ENCODE results near the gene NR1H2.
"Not testable (repeated sequence)": the region's sequence is repeated elsewhere in the genome, so short reads cannot be mapped to it uniquely, and the experiment has no call there.

NR1H2 gene

GRCh38 chr19:50376166-50377050 lies at the start of gene NR1H2:
Gene NR1H2 (plus strand): TSS chr19:50376457. CDS start chr19:50377606, 1,149 bp downstream.
- peak; percentile 99 for DNase-seq (ENCODE audit: low read depth)
- peak within 1 kb of the TSS; percentile 95 for H3K4me3 ChIP-seq (replicated peaks; ENCODE audit: low read depth, low read length)
- TF ChIP-seq CTCF (IDR thresholded peaks at IDR 0.05; ENCODE audit: low read length, missing control alignments), result no peak

GRCh38 chr19:50327013-50327412 lies 49.2 kb upstream of the NR1H2 start:
- DNase-seq (ENCODE audit: low read depth), result no peak
- no peak for TF ChIP-seq CTCF (IDR thresholded peaks at IDR 0.05; ENCODE audit: low read length, missing control alignments)
- no peak overlapping the region for H3K4me3 ChIP-seq (replicated peaks; ENCODE audit: low read depth, low read length)

DNA sequence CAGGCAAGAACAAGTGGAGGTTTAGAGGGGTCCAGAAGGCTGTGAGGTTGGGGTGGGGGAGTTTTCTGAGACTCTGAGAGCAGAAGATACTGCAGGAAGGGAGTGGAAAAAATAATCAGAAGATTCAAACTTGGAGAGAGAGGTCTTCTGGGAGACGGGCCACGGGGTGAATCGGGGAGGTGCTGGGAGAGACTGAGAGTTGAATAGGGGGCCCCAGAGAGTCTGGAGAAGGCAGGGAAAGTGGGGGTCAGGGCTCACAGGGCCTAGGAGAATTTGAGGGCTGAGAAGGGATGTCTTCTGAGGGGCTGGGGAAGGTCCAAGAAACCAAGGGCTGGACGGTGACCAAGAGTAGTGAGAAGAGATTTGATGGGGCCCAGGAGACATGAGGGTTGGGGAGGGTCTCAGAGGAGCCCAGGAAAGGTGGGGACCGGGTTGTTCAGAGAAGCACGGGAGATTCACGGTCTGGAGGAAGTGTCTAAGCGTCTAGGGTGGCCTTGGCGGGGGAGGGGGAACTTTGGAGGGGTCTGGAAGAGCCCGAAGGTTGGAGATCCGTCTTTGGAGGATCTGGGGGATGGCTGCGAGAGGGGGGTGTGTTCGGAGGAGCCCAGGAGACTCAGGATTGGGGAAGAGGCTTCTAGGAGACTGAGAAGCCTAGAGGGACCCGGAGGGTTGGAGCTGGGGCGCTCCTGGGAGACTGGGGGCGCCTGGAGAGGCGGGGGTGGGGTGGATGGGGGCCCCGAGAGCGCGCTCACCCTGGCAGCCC lies 48.6 kb upstream of the NR1H2 start:
- no peak for TF ChIP-seq CTCF (IDR thresholded peaks at IDR 0.05; ENCODE audit: low read length, missing control alignments)
- DNase-seq (ENCODE audit: low read depth), result no peak
- no peak overlapping the region for H3K4me3 ChIP-seq (replicated peaks; ENCODE audit: low read depth, low read length)

DNA sequence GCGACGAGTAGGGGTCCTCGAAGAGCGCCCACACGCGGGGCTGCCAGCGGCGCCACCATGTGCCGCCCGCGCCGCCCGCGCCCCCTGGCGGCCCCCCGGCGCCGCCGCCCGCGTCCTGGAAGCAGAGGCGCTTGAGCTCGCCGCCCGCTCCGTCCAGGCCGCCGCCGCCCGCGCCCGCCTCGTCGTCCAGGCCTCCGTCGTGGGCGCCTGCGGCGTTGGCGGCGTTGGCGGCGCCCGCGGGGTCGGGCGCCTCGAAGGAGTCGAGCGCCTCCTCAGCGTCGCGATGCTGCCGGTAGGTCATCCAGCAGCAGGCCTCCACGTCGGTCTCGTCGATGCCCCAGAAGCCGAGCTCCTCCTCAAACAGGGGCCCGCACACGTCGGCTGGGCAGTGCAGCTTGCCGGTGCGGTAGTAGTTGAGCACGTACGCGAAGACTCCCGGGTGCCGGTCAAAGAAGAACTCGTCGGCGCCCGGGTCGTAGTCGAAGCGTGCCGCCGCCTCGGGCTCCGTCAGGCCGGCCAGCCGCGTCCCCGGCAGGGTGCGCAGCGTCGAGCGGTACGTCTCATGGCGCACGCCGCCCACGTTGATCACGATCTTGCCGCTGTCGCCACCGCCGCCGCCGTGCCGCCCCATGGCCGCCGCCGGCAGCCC lies 47.9 kb upstream of the NR1H2 start:
- no peak overlapping the region for H3K4me3 ChIP-seq (replicated peaks; ENCODE audit: low read depth, low read length)
- no peak for TF ChIP-seq CTCF (IDR thresholded peaks at IDR 0.05; ENCODE audit: low read length, missing control alignments)
- DNase-seq (ENCODE audit: low read depth), result no peak

GRCh38 chr19:50328873-50329145 lies 47.4 kb upstream of the NR1H2 start:
- no peak for TF ChIP-seq CTCF (IDR thresholded peaks at IDR 0.05; ENCODE audit: low read length, missing control alignments)
- no peak for DNase-seq (ENCODE audit: low read depth)
- no peak overlapping the region for H3K4me3 ChIP-seq (replicated peaks; ENCODE audit: low read depth, low read length)

DNA sequence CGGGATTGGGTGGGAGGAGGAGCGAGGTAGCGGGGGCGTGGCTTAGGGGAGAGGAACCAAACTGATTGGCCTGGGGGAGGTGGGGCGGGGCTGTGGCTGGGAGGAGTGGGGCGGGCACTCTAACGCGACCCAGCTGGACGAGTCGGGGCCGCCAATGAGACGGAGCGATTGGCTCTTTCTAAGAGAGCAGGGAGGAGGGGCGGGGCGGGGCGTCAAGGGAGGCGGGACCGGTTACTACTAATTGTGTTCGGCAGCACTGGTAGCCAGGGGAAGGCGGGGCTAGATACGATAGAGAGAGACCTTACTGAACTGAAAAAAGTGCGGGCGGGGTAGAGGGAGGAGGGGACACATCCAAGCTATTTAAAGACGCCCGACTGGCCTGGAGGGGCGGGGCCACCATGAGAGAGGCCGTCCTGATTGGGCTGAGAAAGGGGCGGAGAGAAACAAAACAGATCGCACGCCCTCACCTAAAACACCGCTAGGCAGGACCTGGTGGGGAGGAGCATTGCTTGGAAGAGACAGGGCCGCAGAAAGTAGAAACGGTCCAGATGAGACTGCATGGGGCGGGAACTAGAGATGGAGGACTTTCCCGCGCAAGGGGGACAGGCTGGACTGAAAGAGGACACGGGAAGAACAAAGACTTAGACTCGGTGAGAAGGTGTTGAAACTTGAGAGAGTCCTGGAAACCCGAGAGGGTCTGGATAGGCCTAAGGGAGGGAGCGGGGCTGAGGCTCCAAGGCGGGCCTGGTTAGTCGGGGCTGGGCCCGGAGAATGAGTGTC lies 46.9 kb upstream of the NR1H2 start, which contains the start of gene KCNC3:
TSS of gene KCNC3 (minus strand) at position 232 of the 780 bp plus-strand sequence. CDS start 295 bp downstream, outside the sequence.
- TF ChIP-seq CTCF (IDR thresholded peaks at IDR 0.05; ENCODE audit: low read length, missing control alignments), result no peak
- peak within 1 kb of the TSS; percentile 32 for H3K4me3 ChIP-seq (replicated peaks; ENCODE audit: low read depth, low read length)
- DNase-seq (ENCODE audit: low read depth), result peak; percentile 94

DNA sequence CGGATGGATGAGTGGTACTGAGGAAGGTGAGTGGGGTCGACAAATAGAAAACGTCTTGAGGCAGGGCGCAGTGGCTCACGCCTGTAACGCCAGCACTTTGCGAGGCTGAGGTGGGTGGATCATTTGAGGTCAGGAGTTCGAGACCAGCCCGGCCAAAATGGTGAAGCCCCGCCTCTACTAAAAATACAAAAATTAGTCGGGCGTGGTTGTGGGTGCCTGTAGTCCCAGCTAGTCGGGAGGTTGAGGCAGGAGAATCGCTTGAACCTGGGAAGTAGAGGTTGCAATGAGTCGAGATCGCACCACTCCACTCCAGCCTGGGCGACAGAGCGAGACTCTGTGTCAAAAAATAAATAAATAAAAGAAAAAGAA lies 46.3 kb upstream of the NR1H2 start:
- H3K4me3 ChIP-seq (replicated peaks; ENCODE audit: low read depth, low read length); DNase-seq (ENCODE audit: low read depth): not testable (repeated sequence)

Data from fibroblast of pulmonary artery (primary cell).